Duodenal mucosa (tissue), 2 donors: ENCODE data around the gene SGCB.

Source experiments
- H3K27ac ChIP-seq: one replicate; pipeline ENCODE4 v1.7.0; 2013; ENCODE audit warnings: low read depth, low read length
- H3K27me3 ChIP-seq, 2 donors: one replicate each; pipeline ENCODE4 v1.7.0; 2013; ENCODE audit warnings: low read length in 2 of 2, control low read depth in 1 of 2; ENCODE audit not compliant: insufficient read depth in 2 of 2, control insufficient read depth in 1 of 2
- H3K36me3 ChIP-seq, 2 donors: one replicate each; pipeline ENCODE4 v1.7.0; 2013; ENCODE audit warnings: low read length in 2 of 2, control low read depth in 1 of 2; ENCODE audit not compliant: insufficient read depth in 2 of 2, control insufficient read depth in 1 of 2
- H3K4me1 ChIP-seq, 2 donors: one replicate each; pipeline ENCODE4 v1.7.0; 2013; ENCODE audit warnings: low read length in 2 of 2, control low read depth in 1 of 2; ENCODE audit not compliant: insufficient read depth in 2 of 2, control insufficient read depth in 1 of 2
- H3K4me3 ChIP-seq, 2 donors: one replicate each; pipeline ENCODE4 v1.7.0; 2013; ENCODE audit warnings: low read length in 2 of 2, low read depth in 1 of 2
- H3K9ac ChIP-seq, 2 donors: one replicate each; pipeline ENCODE4 v1.7.0; 2013; ENCODE audit warnings: low read length in 2 of 2, low read depth in 1 of 2
- H3K9me3 ChIP-seq, 2 donors: one replicate each; pipeline ENCODE4 v1.7.0; 2013; ENCODE audit warnings: low read length in 2 of 2, control low read depth in 1 of 2; ENCODE audit not compliant: control insufficient read depth in 1 of 2

Gene SGCB

GRCh38 chr4:52054254-52054653 lies 16.2 kb upstream of the SGCB start:
- H3K36me3 ChIP-seq = no peaks in the 10 kb centered on the region
- H3K4me1 ChIP-seq = peaks cover 20 to 26% of the 10 kb centered on the region in 2 donors
- no peak overlapping the region for H3K9ac ChIP-seq
- peaks cover 0 to 4% of the 10 kb centered on the region in 2 donors for H3K27me3 ChIP-seq
- no peak overlapping the region for H3K27ac ChIP-seq
- no peaks in the 10 kb centered on the region for H3K9me3 ChIP-seq
- H3K4me3 ChIP-seq = no peak overlapping the region

DNA sequence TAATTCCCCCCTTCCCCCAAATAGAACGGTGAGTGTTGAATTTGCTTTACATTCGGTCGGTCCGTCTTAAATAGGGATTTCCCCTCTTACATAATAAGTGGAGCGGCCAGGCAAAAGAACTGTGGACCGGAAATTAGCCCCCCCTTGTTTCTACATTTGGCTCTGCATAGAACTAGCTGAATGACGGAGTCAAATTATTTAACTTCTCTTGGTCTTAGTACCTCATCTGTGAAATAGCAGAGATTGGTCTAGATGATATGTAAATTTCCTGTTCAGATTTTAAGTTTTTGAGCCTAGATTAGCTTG lies 14.3 kb upstream of the SGCB start:
- H3K27me3 ChIP-seq = peaks cover 0 to 4% of the 10 kb centered on the region in 2 donors
- no peak overlapping the region for H3K27ac ChIP-seq
- H3K36me3 ChIP-seq = no peaks in the 10 kb centered on the region
- peak overlapping the region in 1 of 2 donors; percentile 71 for H3K9ac ChIP-seq
- no peaks in the 10 kb centered on the region for H3K9me3 ChIP-seq
- peaks cover 8 to 13% of the 10 kb centered on the region in 2 donors for H3K4me1 ChIP-seq
- H3K4me3 ChIP-seq = peak overlapping the region; percentile 71 to 95

- Histone ChIP-seq H3K4me1 (peaks cover 8 to 13% of the 10 kb centered on the region in 2 donors), H3K9me3 (no peaks in the 10 kb centered on the region), H3K27ac (peak overlapping the region; percentile 34), H3K4me3 (peak overlapping the region; percentile 71 to 95), H3K27me3 (peaks cover 0 to 4% of the 10 kb centered on the region in 2 donors), H3K9ac (peak overlapping the region; percentile 55 to 71), H3K36me3 (no peaks in the 10 kb centered on the region)
These were observed 13.7 kb upstream of the SGCB start for GRCh38 chr4:52051615-52052474.

- no peaks in the 10 kb centered on the region for H3K9me3 ChIP-seq
- peaks cover 0 to 4% of the 10 kb centered on the region in 2 donors for H3K27me3 ChIP-seq
- H3K36me3 ChIP-seq = no peaks in the 10 kb centered on the region
- peak within 1 kb of the TSS; percentile 34 for H3K27ac ChIP-seq
- H3K4me3 ChIP-seq = peak within 1 kb of the TSS; percentile 71 to 95
- peaks cover 8 to 13% of the 10 kb centered on the region in 2 donors for H3K4me1 ChIP-seq
- H3K9ac ChIP-seq = peak within 1 kb of the TSS; percentile 55 to 71
These were observed 13.1 kb upstream of the SGCB start, which contains the start of gene SPATA18 for GRCh38 chr4:52051213-52051614. TSS of gene SPATA18 (plus strand) at chr4:52051304. CDS start at chr4:52051705, 401 bp downstream.

DNA sequence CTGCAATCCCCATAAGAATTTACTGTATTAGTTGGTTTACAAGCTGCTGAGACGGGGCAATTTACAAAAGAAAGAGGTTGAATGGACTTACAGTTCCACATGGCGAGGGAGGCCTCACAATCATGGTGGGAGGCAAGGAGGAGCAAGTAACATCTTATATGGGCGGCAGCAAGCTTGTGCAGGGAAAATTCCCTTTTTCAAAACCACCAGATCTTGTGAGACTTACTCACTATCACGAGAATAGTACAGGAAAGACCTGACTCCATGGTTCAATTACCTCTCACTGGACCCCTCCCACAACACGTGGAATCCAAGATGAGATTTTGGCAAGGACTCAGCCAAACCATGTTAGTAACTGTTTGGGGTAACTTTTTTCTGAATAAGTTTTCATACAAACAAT lies 11.2 kb upstream of the SGCB start:
- Histone ChIP-seq H3K9me3 (no peaks in the 10 kb centered on the region), H3K36me3 (no peaks in the 10 kb centered on the region), H3K4me1 (peaks cover 8 to 13% of the 10 kb centered on the region in 2 donors), H3K9ac (no peak overlapping the region), H3K27ac (no peak overlapping the region), H3K27me3 (peaks cover 0 to 4% of the 10 kb centered on the region in 2 donors), H3K4me3 (no peak overlapping the region)

GRCh38 chr4:52045028-52045427 lies 6.9 kb upstream of the SGCB start:
- H3K27me3 ChIP-seq = no peaks in the 10 kb centered on the region
- no peak overlapping the region for H3K27ac ChIP-seq
- H3K36me3 ChIP-seq = no peaks in the 10 kb centered on the region
- H3K4me1 ChIP-seq = no peaks in the 10 kb centered on the region
- H3K9me3 ChIP-seq = no peaks in the 10 kb centered on the region
- no peak overlapping the region for H3K9ac ChIP-seq
- H3K4me3 ChIP-seq = no peak overlapping the region

DNA sequence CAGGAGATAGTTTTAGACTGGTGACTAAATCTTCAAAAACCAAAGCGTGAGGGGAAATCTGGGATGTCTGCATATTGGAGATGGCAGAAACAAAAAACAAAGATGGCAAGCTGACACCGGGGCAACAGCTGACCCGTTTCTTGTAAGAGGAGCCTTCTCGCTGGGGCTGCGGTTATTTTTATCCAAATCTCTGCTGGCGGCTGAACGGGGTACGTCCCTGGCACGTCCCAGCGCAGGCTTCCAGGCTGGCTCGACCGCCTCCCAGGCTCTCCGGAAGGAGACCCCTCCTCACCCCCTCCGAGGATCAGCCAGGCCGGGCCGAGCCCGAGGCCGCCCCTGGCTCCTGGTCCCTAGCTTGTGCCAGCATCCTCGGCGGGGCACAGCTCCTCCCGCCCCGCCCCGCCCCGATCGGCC lies 403 bp downstream of the SGCB start:
- H3K9ac ChIP-seq = peak overlapping the region; percentile 48 to 68

GRCh38 chr4:52036886-52037530 lies 1.1 kb downstream of the SGCB start:
- peak overlapping the region; percentile 48 to 68 for H3K9ac ChIP-seq

More for the DNA sequence above, 403 bp downstream of the SGCB start:
- no peak overlapping the region for H3K27ac ChIP-seq
- H3K4me3 ChIP-seq = peak overlapping the region; percentile 80 to 85
- no peaks in the 10 kb centered on the region for H3K9me3 ChIP-seq
- no peaks in the 10 kb centered on the region for H3K36me3 ChIP-seq
- no peaks in the 10 kb centered on the region for H3K27me3 ChIP-seq
- peaks cover 23% of the 10 kb centered on the region in 2 donors for H3K4me1 ChIP-seq

GRCh38 chr4:52035190-52035589 lies 2.9 kb downstream of the SGCB start:
- H3K9me3 ChIP-seq = no peaks in the 10 kb centered on the region
- no peak overlapping the region for H3K4me3 ChIP-seq
- H3K9ac ChIP-seq = no peak overlapping the region
- H3K27me3 ChIP-seq = no peaks in the 10 kb centered on the region
- no peak overlapping the region for H3K27ac ChIP-seq
- H3K4me1 ChIP-seq = peaks cover 23% of the 10 kb centered on the region in 2 donors
- peaks cover 5 to 10% of the 10 kb centered on the region in 2 donors for H3K36me3 ChIP-seq

More at GRCh38 chr4:52036886-52037530, 1.1 kb downstream of the SGCB start:
- Histone ChIP-seq H3K27me3 (no peaks in the 10 kb centered on the region), H3K36me3 (peaks cover 0 to 2% of the 10 kb centered on the region in 2 donors), H3K4me3 (peak overlapping the region; percentile 80 to 85), H3K4me1 (peaks cover 23% of the 10 kb centered on the region in 2 donors), H3K9me3 (no peaks in the 10 kb centered on the region), H3K27ac (no peak overlapping the region)

- no peaks in the 10 kb centered on the region for H3K9me3 ChIP-seq
- H3K27ac ChIP-seq = no peak overlapping the region
- no peak overlapping the region for H3K4me3 ChIP-seq
- no peaks in the 10 kb centered on the region for H3K27me3 ChIP-seq
- H3K4me1 ChIP-seq = peaks cover 19 to 23% of the 10 kb centered on the region in 2 donors
- peaks cover 9 to 22% of the 10 kb centered on the region in 2 donors for H3K36me3 ChIP-seq
- H3K9ac ChIP-seq = no peak overlapping the region
These were observed 6.1 kb downstream of the SGCB start for GRCh38 chr4:52032005-52032404.
